ENCODE data around the gene FKRP. TPM values are rescaled to one million over a fixed set of nuclear protein-coding genes. Genes with fewer than 3 reads are reported as not detected.

Gene FKRP
- total RNA-seq, 1 experiment from 2014 or later = 19.4 TPM

DNA sequence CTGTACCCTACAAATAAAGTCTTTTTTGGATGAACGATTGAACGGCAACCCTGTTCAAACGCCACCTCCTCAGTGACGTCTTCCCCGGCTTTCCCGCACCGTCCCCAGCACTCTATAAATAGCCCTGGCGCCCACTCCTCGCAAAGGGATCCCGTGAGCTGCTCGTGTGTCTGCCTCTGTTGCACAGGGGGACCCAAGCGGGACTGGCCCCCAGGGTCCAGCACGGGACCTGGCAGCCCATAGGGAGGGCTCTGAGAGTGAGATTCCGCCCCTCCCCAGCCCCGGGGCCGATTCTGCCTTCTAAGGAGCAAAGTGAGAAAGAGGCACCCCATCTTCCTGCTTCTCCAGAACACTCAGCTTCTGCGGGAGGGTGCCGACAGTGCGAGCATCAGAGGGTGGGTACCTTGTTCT lies 8.1 kb upstream of the FKRP start (continued):
- TF ChIP-seq CBX3 (IDR thresholded peaks at IDR 0.05; ENCODE audit: low read depth) = no peak
- TF ChIP-seq, protein P1, sequence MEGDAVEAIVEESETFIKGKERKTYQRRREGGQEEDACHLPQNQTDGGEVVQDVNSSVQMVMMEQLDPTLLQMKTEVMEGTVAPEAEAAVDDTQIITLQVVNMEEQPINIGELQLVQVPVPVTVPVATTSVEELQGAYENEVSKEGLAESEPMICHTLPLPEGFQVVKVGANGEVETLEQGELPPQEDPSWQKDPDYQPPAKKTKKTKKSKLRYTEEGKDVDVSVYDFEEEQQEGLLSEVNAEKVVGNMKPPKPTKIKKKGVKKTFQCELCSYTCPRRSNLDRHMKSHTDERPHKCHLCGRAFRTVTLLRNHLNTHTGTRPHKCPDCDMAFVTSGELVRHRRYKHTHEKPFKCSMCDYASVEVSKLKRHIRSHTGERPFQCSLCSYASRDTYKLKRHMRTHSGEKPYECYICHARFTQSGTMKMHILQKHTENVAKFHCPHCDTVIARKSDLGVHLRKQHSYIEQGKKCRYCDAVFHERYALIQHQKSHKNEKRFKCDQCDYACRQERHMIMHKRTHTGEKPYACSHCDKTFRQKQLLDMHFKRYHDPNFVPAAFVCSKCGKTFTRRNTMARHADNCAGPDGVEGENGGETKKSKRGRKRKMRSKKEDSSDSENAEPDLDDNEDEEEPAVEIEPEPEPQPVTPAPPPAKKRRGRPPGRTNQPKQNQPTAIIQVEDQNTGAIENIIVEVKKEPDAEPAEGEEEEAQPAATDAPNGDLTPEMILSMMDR (IDR thresholded peaks at IDR 0.05 in 2 of 3, conservative IDR thresholded peaks at IDR 0.05 in 1 of 3; ENCODE audit: borderline replicate concordance in 1 of 3, insufficient read depth in 1 of 3, low read depth in 2 of 3, low read length in 2 of 3) = no peak
- no peak for TF ChIP-seq EZH2 (IDR thresholded peaks at IDR 0.05)
- no peak for TF ChIP-seq ZFX (IDR thresholded peaks at IDR 0.05)
- no peak for TF ChIP-seq POLR2A (IDR thresholded peaks at IDR 0.05; ENCODE audit: borderline replicate concordance, extremely low read depth, insufficient read depth, insufficient read length)

DNA sequence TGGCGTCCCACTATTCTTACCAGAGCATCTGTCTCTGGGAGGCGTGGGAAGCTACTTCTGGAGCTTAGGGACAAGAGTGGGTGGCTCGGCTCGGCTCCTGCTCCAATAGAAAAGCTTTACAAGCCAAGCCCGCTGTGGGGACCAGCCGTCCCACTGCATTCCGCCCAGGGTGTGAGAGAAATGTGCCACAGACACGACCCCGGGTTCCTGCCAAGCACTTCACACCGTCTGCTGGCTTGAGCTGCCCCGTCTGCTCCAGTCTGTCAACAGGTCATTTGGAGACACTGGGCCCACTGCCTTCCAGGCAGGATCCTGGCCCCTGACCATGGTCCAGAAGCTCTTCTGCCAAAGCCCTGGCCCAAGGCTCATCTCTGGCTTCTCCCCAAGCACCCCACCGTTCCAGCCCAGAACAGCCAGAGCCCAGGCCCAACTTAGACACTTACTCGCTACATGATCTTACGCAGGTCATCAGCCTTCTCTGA lies 6.5 kb upstream of the FKRP start:
- H3K4me3 ChIP-seq (replicated peaks in 1 of 2; ENCODE audit: low read depth in 1 of 2, low read length in 2 of 2) = no peak overlapping the region
- peaks cover 17% of the 10 kb centered on the region; the same call in 1 of the 2 replicates for H4K20me1 ChIP-seq (ENCODE audit: insufficient read depth)
- H3K9ac ChIP-seq (ENCODE audit: low read length) = no peak overlapping the region
- ATAC-seq = no peak
- ChIA-PET CTCF (interaction anchor here (1.1 kb wide), 1 partner anchor 15 kb away, joined by 4 read pairs; no protein-coding TSS in a partner anchor), RAD21 (ENCODE audit: low non-redundant PET in 1 of 2, low total read pairs in 2 of 2, uncharacterized antibody in 2 of 2, unreplicated experiment in 2 of 2) (no interaction called here), POLR2A (interaction anchor here (0.6 kb wide), 1 partner anchor 90 kb away, joined by 5 read pairs; no protein-coding TSS in a partner anchor)
- H3K4me2 ChIP-seq (ENCODE audit: low read length) = no peak overlapping the region
- no peaks in the 10 kb centered on the region for H3K27me3 ChIP-seq (ENCODE audit: insufficient read depth, low read length)
- H3K4me1 ChIP-seq (ENCODE audit: control insufficient read depth in 1 of 2, insufficient read depth in 2 of 2, low read length in 2 of 2) = peaks cover 0 to 4% of the 10 kb centered on the region in 2 experiments; a peak in 2 of 4 replicates
- H3K36me3 ChIP-seq (ENCODE audit: control insufficient read depth in 1 of 2, insufficient read depth in 2 of 2, low read length in 2 of 2) = peaks cover 25 to 32% of the 10 kb centered on the region in 2 experiments; a peak in 3 of 4 replicates
- peaks cover 93% of the 10 kb centered on the region for H3K79me2 ChIP-seq (ENCODE audit: insufficient read depth, low read length)
- intact Hi-C loops (cut with micrococcal nuclease) = no loop called here
- no peak for DNase-seq (ENCODE audit: low read depth, low spot score)
- H3K9me2 ChIP-seq (ENCODE audit: insufficient read depth) = no peaks in the 10 kb centered on the region
- BruUV-seq (replicated peaks) = no TSS peak
- no peak overlapping the region for H2AFZ ChIP-seq (ENCODE audit: low read depth, low read length, poor library complexity, severe bottlenecking)
- no peak overlapping the region for H3K27ac ChIP-seq (ENCODE audit: low read depth, low read length)
- H3K9me3 ChIP-seq (ENCODE audit: control insufficient read depth in 1 of 2, insufficient read depth in 1 of 2, low read depth in 1 of 2, low read length in 2 of 2) = no peaks in the 10 kb centered on the region
- TF ChIP-seq SP1 (IDR thresholded peaks at IDR 0.05; ENCODE audit: low read depth) = no peak
- no peak for TF ChIP-seq POLR2A (IDR thresholded peaks at IDR 0.05; ENCODE audit: borderline replicate concordance, extremely low read depth, insufficient read depth, insufficient read length)
- TF ChIP-seq, protein P1 (IDR thresholded peaks at IDR 0.05 in 2 of 3, conservative IDR thresholded peaks at IDR 0.05 in 1 of 3; ENCODE audit: borderline replicate concordance in 1 of 3, insufficient read depth in 1 of 3, low read depth in 2 of 3, low read length in 2 of 3) = no peak
- TF ChIP-seq POLR2AphosphoS5 (IDR thresholded peaks at IDR 0.05; ENCODE audit: low read depth, low read length) = no peak
- TF ChIP-seq, protein P2, sequence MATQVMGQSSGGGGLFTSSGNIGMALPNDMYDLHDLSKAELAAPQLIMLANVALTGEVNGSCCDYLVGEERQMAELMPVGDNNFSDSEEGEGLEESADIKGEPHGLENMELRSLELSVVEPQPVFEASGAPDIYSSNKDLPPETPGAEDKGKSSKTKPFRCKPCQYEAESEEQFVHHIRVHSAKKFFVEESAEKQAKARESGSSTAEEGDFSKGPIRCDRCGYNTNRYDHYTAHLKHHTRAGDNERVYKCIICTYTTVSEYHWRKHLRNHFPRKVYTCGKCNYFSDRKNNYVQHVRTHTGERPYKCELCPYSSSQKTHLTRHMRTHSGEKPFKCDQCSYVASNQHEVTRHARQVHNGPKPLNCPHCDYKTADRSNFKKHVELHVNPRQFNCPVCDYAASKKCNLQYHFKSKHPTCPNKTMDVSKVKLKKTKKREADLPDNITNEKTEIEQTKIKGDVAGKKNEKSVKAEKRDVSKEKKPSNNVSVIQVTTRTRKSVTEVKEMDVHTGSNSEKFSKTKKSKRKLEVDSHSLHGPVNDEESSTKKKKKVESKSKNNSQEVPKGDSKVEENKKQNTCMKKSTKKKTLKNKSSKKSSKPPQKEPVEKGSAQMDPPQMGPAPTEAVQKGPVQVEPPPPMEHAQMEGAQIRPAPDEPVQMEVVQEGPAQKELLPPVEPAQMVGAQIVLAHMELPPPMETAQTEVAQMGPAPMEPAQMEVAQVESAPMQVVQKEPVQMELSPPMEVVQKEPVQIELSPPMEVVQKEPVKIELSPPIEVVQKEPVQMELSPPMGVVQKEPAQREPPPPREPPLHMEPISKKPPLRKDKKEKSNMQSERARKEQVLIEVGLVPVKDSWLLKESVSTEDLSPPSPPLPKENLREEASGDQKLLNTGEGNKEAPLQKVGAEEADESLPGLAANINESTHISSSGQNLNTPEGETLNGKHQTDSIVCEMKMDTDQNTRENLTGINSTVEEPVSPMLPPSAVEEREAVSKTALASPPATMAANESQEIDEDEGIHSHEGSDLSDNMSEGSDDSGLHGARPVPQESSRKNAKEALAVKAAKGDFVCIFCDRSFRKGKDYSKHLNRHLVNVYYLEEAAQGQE (IDR thresholded peaks at IDR 0.05; ENCODE audit: low read depth) = no peak
- TF ChIP-seq JUND (IDR thresholded peaks at IDR 0.05) = no peak
- TF ChIP-seq, protein P3, sequence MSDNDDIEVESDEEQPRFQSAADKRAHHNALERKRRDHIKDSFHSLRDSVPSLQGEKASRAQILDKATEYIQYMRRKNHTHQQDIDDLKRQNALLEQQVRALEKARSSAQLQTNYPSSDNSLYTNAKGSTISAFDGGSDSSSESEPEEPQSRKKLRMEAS (IDR thresholded peaks at IDR 0.05) = no peak
- TF ChIP-seq EGR1 (IDR thresholded peaks at IDR 0.05; ENCODE audit: low read depth) = no peak
- no peak for TF ChIP-seq ZFX (IDR thresholded peaks at IDR 0.05)
- TF ChIP-seq SRF (IDR thresholded peaks at IDR 0.05; ENCODE audit: low read depth) = no peak
- TF ChIP-seq, protein P4, sequence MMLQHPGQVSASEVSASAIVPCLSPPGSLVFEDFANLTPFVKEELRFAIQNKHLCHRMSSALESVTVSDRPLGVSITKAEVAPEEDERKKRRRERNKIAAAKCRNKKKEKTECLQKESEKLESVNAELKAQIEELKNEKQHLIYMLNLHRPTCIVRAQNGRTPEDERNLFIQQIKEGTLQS (IDR thresholded peaks at IDR 0.05) = no peak
- TF ChIP-seq YY1 (IDR thresholded peaks at IDR 0.05; ENCODE audit: extremely low read depth, insufficient replicate concordance, low read depth, low read length) = no peak
- TF ChIP-seq SIN3A (IDR thresholded peaks at IDR 0.05; ENCODE audit: low read depth) = no peak
- no peak for TF ChIP-seq EZH2 (IDR thresholded peaks at IDR 0.05)
- TF ChIP-seq FOSL1 (IDR thresholded peaks at IDR 0.05; ENCODE audit: low read depth) = no peak
- TF ChIP-seq ELF1 (IDR thresholded peaks at IDR 0.05; ENCODE audit: borderline replicate concordance, low read depth) = no peak
- TF ChIP-seq EZH2phosphoT487 (IDR thresholded peaks at IDR 0.05; ENCODE audit: borderline replicate concordance) = no peak
